ENCODE results near the gene PPM1H. TPM values are rescaled to one million over a fixed set of nuclear protein-coding genes. Genes with fewer than 3 reads are reported as not detected.

The PPM1H gene
- total and polyA plus RNA-seq, 10 of the 15 experiments (the other 5 are each of a cell fraction or from before 2014, with no cell fraction given) = 0.11 to 0.83 (median 0.49) TPM

DNA sequence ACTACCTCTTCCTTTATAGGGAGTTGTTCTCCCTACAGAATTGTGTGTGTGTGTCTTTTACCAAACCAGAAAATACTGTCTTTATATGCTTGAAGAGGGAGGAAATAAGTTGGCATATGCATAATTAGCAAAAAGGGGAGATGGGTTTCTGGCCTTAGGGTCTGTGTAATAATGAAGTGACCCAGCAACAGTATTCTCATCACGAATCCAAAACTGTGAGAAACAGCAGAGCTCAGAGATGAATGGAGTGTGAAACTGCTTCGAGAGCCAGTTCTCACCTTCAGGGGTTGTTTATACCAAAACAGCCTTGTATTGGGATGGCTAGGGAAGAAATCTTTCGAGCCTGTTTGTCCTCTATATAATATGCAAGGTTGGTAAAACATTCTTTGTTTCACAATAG is 240.8 kb downstream of the PPM1H start (continued):
- TF ChIP-seq NRF1 (conservative IDR thresholded peaks at IDR 0.05; ENCODE audit: low read depth, low read length) = no peak

DNA sequence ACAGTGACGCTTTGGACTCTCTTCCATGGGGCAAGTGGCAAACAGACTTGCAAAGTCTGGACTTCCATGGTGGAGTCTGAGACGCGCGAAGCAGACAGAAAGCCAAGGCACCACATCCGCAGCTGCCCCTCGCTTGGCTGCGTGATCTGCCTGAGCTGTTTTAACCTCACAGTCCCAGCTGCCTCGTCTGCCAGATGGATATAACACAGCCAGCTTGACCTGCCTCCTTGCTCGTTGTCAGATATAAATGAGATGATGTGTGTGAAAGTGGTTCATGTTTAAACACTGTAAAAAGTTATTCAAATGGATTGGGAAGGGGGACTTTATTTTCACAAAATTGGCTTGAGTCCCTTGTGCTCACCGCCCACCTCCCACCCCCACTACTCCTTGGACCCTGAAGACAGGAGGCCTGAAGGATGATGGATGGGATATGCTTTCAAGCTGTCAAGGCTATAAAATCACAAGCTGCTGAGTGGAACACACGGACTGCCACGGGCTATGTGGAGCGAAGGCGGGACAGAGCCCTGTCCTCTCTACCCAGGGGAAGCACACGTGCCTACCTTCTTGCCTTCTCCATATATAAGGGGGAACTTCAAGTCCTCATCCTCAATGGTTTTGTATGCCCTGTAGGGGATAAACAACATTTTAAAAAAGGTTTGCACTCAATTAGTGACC is 241.4 kb downstream of the PPM1H start:
- Histone ChIP-seq H3K4me1 (ENCODE audit: control insufficient read depth, insufficient read depth, low read length) (no peaks in the 10 kb centered on the region; the same call in 1 of the 2 replicates), H4K20me1 (ENCODE audit: control insufficient read depth, insufficient read depth) (no peaks in the 10 kb centered on the region), H2AFZ (ENCODE audit: control insufficient read depth, low read depth, low read length) (no peak overlapping the region), H3K9ac (ENCODE audit: control insufficient read depth, insufficient read depth, low read length) (no peak overlapping the region), H3K27ac (ENCODE audit: control insufficient read depth, insufficient read depth) (no peak overlapping the region), H3K9me3 (replicated peaks; ENCODE audit: control insufficient read depth, insufficient read depth, low read length) (no peaks in the 10 kb centered on the region), H3K4me2 (ENCODE audit: control insufficient read depth, insufficient read depth) (no peak overlapping the region), H3K36me3 (ENCODE audit: control insufficient read depth in 2 of 2, insufficient read depth in 2 of 2, low read length in 1 of 2) (no peaks in the 10 kb centered on the region), H3K27me3 (replicated peaks in 1 of 2; ENCODE audit: control insufficient read depth in 2 of 2, insufficient read depth in 2 of 2, low read length in 1 of 2) (no peaks in the 10 kb centered on the region; a peak in 1 of 4 replicates), H3K4me3 (no peak overlapping the region), H3K79me2 (ENCODE audit: control insufficient read depth, insufficient read depth, low read length) (no peaks in the 10 kb centered on the region)
- in situ Hi-C loops (cut with MboI) (no loop called here), intact Hi-C loops (cut with micrococcal nuclease; ENCODE audit: unreplicated experiment) (no loop called here)
- BruUV-seq (replicated peaks) = no TSS peak
- CTCF ChIA-PET = interaction anchor here (0.6 to 2.3 kb wide), 4 partner anchors 51 to 111 kb away, joined by 3 to 6 read pairs (median 4); no protein-coding TSS in a partner anchor
- RAD21 ChIA-PET (ENCODE audit: unreplicated experiment) = interaction anchor here (1.4 to 1.9 kb wide), 3 partner anchors 8 to 102 kb away, joined by 6 to 11 read pairs (median 6); no protein-coding TSS in a partner anchor
- WGBS (ENCODE audit: insufficient coverage, insufficient replicate concordance, low lambda C conversion rate, missing lambda C conversion rate) = 71% methylated on average over 15 of the region's 15 CpGs
- ATAC-seq (no peak), FAIRE-seq (no peak), DNase-seq (ENCODE audit: low read depth, low spot score) (no peak)
- SMC1A ChIA-PET (ENCODE audit: uncharacterized antibody, unreplicated experiment) = interaction anchor here (1.0 to 3.6 kb wide), 7 partner anchors 10 to 101 kb away, joined by 3 to 30 read pairs (median 9); no protein-coding TSS in a partner anchor
- POLR2A ChIA-PET = interaction anchor here (1.5 kb wide), 3 partner anchors 8 to 9 kb away, joined by 3 to 4 read pairs (median 4); no protein-coding TSS in a partner anchor
- TF ChIP-seq KDM1A (IDR thresholded peaks at IDR 0.05; ENCODE audit: borderline replicate concordance) = no peak

DNA sequence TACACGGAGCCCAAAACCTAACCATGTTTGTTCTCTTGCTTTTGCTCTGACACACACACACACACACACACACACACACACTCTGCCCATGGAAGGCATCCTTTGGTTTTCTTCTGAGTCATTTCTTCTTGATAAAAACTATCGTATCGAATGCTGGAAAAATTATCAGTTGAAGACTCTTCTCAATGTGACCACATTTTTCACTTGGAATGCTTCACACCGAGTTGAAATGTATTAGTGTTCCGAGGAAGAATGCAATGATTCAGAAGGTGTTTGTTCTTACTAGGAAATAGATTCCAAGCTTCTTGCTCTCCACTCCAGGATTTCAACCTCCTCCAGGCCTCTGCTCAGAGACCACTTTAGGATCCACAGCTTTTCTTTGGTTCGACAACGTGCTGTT is 242.1 kb downstream of the PPM1H start:
- Histone ChIP-seq H2AFZ (ENCODE audit: control insufficient read depth, low read depth, low read length) (no peak overlapping the region), H3K27me3 (replicated peaks in 1 of 2; ENCODE audit: control insufficient read depth in 2 of 2, insufficient read depth in 2 of 2, low read length in 1 of 2) (no peaks in the 10 kb centered on the region; a peak in 1 of 4 replicates), H3K4me2 (ENCODE audit: control insufficient read depth, insufficient read depth) (no peak overlapping the region), H3K9ac (ENCODE audit: control insufficient read depth, insufficient read depth, low read length) (no peak overlapping the region), H3K9me3 (replicated peaks; ENCODE audit: control insufficient read depth, insufficient read depth, low read length) (no peaks in the 10 kb centered on the region), H3K79me2 (ENCODE audit: control insufficient read depth, insufficient read depth, low read length) (no peaks in the 10 kb centered on the region), H3K27ac (ENCODE audit: control insufficient read depth, insufficient read depth) (no peak overlapping the region), H3K36me3 (ENCODE audit: control insufficient read depth in 2 of 2, insufficient read depth in 2 of 2, low read length in 1 of 2) (no peaks in the 10 kb centered on the region), H3K4me3 (no peak overlapping the region), H3K4me1 (ENCODE audit: control insufficient read depth, insufficient read depth, low read length) (no peaks in the 10 kb centered on the region; the same call in 1 of the 2 replicates), H4K20me1 (ENCODE audit: control insufficient read depth, insufficient read depth) (no peaks in the 10 kb centered on the region)
- ATAC-seq (no peak), DNase-seq (ENCODE audit: low read depth, low spot score) (no peak), FAIRE-seq (no peak)
- TF ChIP-seq TCF12 (IDR thresholded peaks at IDR 0.05; ENCODE audit: low read depth, low read length) = no peak
- BruUV-seq (replicated peaks) = no TSS peak
- RAD21 ChIA-PET (ENCODE audit: unreplicated experiment) = no interaction called here
- POLR2A ChIA-PET = interaction anchor here (1.5 kb wide), 1 partner anchor 10 kb away, joined by 4 read pairs; no protein-coding TSS in a partner anchor
- 57% methylated on average over 7 of the region's 7 CpGs for whole genome bisulfite sequencing (ENCODE audit: insufficient coverage, insufficient replicate concordance, low lambda C conversion rate, missing lambda C conversion rate)
- SMC1A ChIA-PET (ENCODE audit: uncharacterized antibody, unreplicated experiment) = interaction anchor here (1.2 to 2.9 kb wide), 3 partner anchors 10 to 102 kb away, joined by 3 to 12 read pairs (median 3); no protein-coding TSS in a partner anchor
- in situ Hi-C loops (cut with MboI) (no loop called here), intact Hi-C loops (cut with micrococcal nuclease; ENCODE audit: unreplicated experiment) (no loop called here)
- CTCF ChIA-PET = no interaction called here

Measured in GM12878 (cell line).